Measurements from ENCODE around the gene ISYNA1. TPM values are rescaled to one million over a fixed set of nuclear protein-coding genes. Genes with fewer than 3 reads are reported as not detected.

ISYNA1 gene
- total RNA-seq, 1 donor from 2014 or later = 6.3 TPM

GRCh38 chr19:18473706-18474087 is 35.8 kb upstream of the ISYNA1 start:
- CTCF ChIA-PET = interaction anchor here (1.0 to 2.1 kb wide), 2 partner anchors 46 to 115 kb away, joined by 4 to 5 read pairs; partner anchors contain the start of gene REX1BD
- H3K36me3 Mint-ChIP-seq (ENCODE audit: low read depth) = peaks cover 29% of the 10 kb centered on the region
- no peak overlapping the region for H3K27ac Mint-ChIP-seq
- no peak for DNase-seq
- H3K9me3 Mint-ChIP-seq = no peaks in the 10 kb centered on the region
- H3K4me3 Mint-ChIP-seq = no peak overlapping the region
- intact Hi-C loops (cut with micrococcal nuclease) = no loop called here
- peaks cover 31% of the 10 kb centered on the region for H3K4me1 Mint-ChIP-seq
- POLR2A ChIA-PET = no interaction called here
- H3K27me3 Mint-ChIP-seq = no peaks in the 10 kb centered on the region
- no peak for ATAC-seq (ENCODE audit: low read depth)
- TF ChIP-seq CTCF (IDR thresholded peaks at IDR 0.05) = no peak

GRCh38 chr19:18473003-18473705 is 35.2 kb upstream of the ISYNA1 start:
- Mint-ChIP-seq H3K4me1 (peaks cover 27% of the 10 kb centered on the region), H3K9me3 (no peaks in the 10 kb centered on the region), H3K4me3 (no peak overlapping the region), H3K27ac (no peak overlapping the region), H3K36me3 (ENCODE audit: low read depth) (peaks cover 29% of the 10 kb centered on the region), H3K27me3 (no peaks in the 10 kb centered on the region)
- ATAC-seq (ENCODE audit: low read depth) (no peak), DNase-seq (no peak)
- intact Hi-C loops (cut with micrococcal nuclease) = no loop called here
- POLR2A ChIA-PET = interaction anchor here (0.5 kb wide), 1 partner anchor 201 kb away, joined by 4 read pairs; no protein-coding TSS in a partner anchor
- CTCF ChIA-PET = interaction anchor here (1.0 to 2.1 kb wide), 2 partner anchors 47 to 115 kb away, joined by 4 to 5 read pairs; partner anchors contain the start of gene REX1BD
- no peak for TF ChIP-seq CTCF (IDR thresholded peaks at IDR 0.05)

- ChIA-PET CTCF (interaction anchor here (0.6 to 1.4 kb wide), 5 partner anchors 20 to 431 kb away, joined by 3 to 7 read pairs (median 3); partner anchors contain the start of gene UBA52), POLR2A (no interaction called here)
- Mint-ChIP-seq H3K27me3 (no peaks in the 10 kb centered on the region), H3K27ac (no peak overlapping the region), H3K9me3 (no peaks in the 10 kb centered on the region), H3K4me3 (no peak overlapping the region), H3K36me3 (ENCODE audit: low read depth) (peaks cover 26% of the 10 kb centered on the region), H3K4me1 (peaks cover 13% of the 10 kb centered on the region)
- DNase-seq (no peak), ATAC-seq (ENCODE audit: low read depth) (no peak)
- no peak for TF ChIP-seq CTCF (IDR thresholded peaks at IDR 0.05)
- intact Hi-C loops (cut with micrococcal nuclease) = loop anchor here (1.0 kb wide), 1 partner anchor 119 kb away; no protein-coding TSS in a partner anchor
These were observed 32.9 kb upstream of the ISYNA1 start for GRCh38 chr19:18470787-18471186.

- POLR2A ChIA-PET = no interaction called here
- intact Hi-C loops (cut with micrococcal nuclease) = loop anchor here (1.0 to 10.0 kb wide), 2 partner anchors 378 to 666 kb away; partner anchors contain the start of gene TMEM161A
- ATAC-seq (ENCODE audit: low read depth) (peak; percentile 48), DNase-seq (peak; percentile 44)
- H3K4me3 Mint-ChIP-seq = no peak overlapping the region
- no peaks in the 10 kb centered on the region for H3K27me3 Mint-ChIP-seq
- H3K9me3 Mint-ChIP-seq = no peaks in the 10 kb centered on the region
- H3K27ac Mint-ChIP-seq = no peak overlapping the region
- H3K4me1 Mint-ChIP-seq = peaks cover 5% of the 10 kb centered on the region
- CTCF ChIA-PET = interaction anchor here (1.0 to 2.4 kb wide), 2 partner anchors 51 to 378 kb away, joined by 3 to 12 read pairs; no protein-coding TSS in a partner anchor
- peaks cover 40% of the 10 kb centered on the region for H3K36me3 Mint-ChIP-seq (ENCODE audit: low read depth)
- no peak for TF ChIP-seq CTCF (IDR thresholded peaks at IDR 0.05)
These were observed 31.3 kb upstream of the ISYNA1 start for GRCh38 chr19:18469069-18469846.

All from activated B cell treated with CpG ODN at 0.5 μM for 24 hours (primary cell).